ENCODE results near the gene C10orf71. TPM values are rescaled to one million over a fixed set of nuclear protein-coding genes. Genes with fewer than 3 reads are reported as not detected.

C10orf71 gene
- total and polyA plus RNA-seq, 2 donors (not counting 1 experiment from before 2014, with no cell fraction given) = not detected

DNA sequence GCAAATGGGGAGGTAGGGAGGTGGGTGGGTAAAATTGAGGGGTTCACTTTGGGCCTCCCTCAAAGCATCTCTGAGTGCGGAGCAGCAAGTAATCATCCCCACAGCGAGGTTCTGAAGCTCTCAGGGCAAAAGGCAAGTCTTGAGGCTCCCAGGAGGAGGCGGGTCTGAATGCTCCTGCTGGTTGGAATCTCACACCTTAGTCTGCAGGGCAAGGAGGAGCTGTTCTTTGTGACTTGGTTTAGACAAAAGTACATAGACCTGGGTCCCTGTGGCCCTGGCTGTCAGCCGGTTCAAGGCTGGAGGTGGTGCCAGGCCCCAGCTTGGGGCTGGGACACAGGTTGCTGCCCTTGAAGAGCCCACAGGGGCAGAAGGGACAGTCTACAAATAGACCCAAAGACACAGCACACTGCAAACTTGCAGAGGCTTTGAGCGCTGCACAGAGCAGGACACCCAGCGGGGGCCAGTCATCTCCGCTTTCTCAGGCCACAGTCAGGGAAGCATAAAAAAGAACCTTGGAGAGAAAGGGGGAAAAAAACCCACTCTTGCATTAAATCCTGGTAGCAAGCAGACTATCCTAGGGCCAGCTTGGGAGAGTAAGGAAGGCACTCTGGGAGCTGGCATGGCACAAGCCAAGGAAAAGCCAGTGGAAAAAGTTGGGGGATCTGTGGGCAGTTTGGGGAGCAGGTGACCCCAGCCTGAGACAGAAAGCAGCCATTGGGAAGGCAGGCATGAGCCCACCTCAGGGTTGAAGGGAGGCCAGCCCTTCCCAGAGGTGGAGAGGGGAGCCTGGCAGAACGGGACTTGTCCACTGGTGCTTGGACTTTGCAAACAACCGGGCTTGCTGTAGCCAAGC lies 926 bp upstream of the C10orf71 start:
- no peak overlapping the region for H3K27ac ChIP-seq (ENCODE audit: low read length in 2 of 2)
- TF ChIP-seq, protein P1, sequence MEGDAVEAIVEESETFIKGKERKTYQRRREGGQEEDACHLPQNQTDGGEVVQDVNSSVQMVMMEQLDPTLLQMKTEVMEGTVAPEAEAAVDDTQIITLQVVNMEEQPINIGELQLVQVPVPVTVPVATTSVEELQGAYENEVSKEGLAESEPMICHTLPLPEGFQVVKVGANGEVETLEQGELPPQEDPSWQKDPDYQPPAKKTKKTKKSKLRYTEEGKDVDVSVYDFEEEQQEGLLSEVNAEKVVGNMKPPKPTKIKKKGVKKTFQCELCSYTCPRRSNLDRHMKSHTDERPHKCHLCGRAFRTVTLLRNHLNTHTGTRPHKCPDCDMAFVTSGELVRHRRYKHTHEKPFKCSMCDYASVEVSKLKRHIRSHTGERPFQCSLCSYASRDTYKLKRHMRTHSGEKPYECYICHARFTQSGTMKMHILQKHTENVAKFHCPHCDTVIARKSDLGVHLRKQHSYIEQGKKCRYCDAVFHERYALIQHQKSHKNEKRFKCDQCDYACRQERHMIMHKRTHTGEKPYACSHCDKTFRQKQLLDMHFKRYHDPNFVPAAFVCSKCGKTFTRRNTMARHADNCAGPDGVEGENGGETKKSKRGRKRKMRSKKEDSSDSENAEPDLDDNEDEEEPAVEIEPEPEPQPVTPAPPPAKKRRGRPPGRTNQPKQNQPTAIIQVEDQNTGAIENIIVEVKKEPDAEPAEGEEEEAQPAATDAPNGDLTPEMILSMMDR (IDR thresholded peaks at IDR 0.05) = no peak
- TF ChIP-seq EZH2 (IDR thresholded peaks at IDR 0.05; ENCODE audit: borderline replicate concordance, insufficient read depth, low read depth, low read length, poor library complexity, severe bottlenecking) = no peak
- no peak overlapping the region for H3K4me2 ChIP-seq (replicated peaks; ENCODE audit: low read depth, low read length, poor library complexity, severe bottlenecking)
- no peak overlapping the region for H3K9ac ChIP-seq (ENCODE audit: low read length)
- H4K20me1 ChIP-seq (ENCODE audit: control insufficient read depth, insufficient read depth, low read length, poor library complexity, severe bottlenecking) = no peaks in the 10 kb centered on the region
- POLR2A ChIA-PET = no interaction called here
- CTCF ChIA-PET = no interaction called here
- H3K9me3 Mint-ChIP-seq (ENCODE audit: insufficient read depth) = no peaks in the 10 kb centered on the region
- peaks cover 26% of the 10 kb centered on the region for H3K4me1 Mint-ChIP-seq
- H3K36me3 ChIP-seq (replicated peaks in 1 of 2; ENCODE audit: control extremely low read depth in 1 of 2, control insufficient read depth in 1 of 2, extremely low read depth in 1 of 2, insufficient read depth in 2 of 2, low read length in 1 of 2) = no peaks in the 10 kb centered on the region
- no peaks in the 10 kb centered on the region for H3K79me2 ChIP-seq (ENCODE audit: control insufficient read depth, insufficient read depth, low read length)
- H3K27ac Mint-ChIP-seq = no peak overlapping the region
- H3K27me3 Mint-ChIP-seq = peaks cover 1% of the 10 kb centered on the region
- DNase-seq = no peak
- no peak overlapping the region for H2AFZ ChIP-seq (ENCODE audit: insufficient read depth, low read depth, low read length, poor library complexity, severe bottlenecking)
- peaks cover 0 to 4% (median 0%) of the 10 kb centered on the region in 3 donors for H3K9me3 ChIP-seq (ENCODE audit: control extremely low read depth in 1 of 3, control insufficient read depth in 2 of 3, insufficient read depth in 1 of 3, low read length in 2 of 3)
- intact Hi-C loops (cut with micrococcal nuclease) = no loop called here
- peaks cover 21 to 29% of the 10 kb centered on the region in 2 donors for H3K4me1 ChIP-seq (ENCODE audit: control insufficient read depth in 2 of 2, insufficient read depth in 2 of 2, low read length in 2 of 2)
- no peak overlapping the region for H3K4me3 Mint-ChIP-seq
- H3K4me3 ChIP-seq (ENCODE audit: control extremely low read depth in 1 of 5, extremely low read depth in 1 of 5, insufficient read depth in 1 of 5, low read depth in 2 of 5, low read length in 4 of 5) = no peak overlapping the region
- no peaks in the 10 kb centered on the region for H3K27me3 ChIP-seq (replicated peaks in 1 of 4; ENCODE audit: control extremely low read depth in 1 of 4, control insufficient read depth in 3 of 4, insufficient read depth in 4 of 4, low read length in 3 of 4)
- WGBS (ENCODE audit: insufficient coverage) = 97% methylated on average over 6 of the region's 9 CpGs
- no peak for ATAC-seq (ENCODE audit: low read depth)

DNA sequence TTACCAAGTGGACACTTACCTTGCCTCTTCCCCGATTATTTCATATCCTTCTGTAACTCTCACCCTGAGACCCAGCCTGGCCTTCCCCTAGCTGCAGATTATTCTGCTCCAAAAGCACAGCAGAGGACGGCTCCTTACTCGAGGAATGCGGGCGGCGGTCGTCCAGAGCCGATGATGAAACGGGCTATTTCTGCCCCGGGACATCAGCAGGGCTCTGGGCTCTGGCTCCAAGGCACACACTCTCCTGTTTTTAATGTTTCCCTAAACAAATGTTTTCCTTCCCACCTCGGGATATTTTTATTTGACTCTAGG lies 343 bp upstream of the C10orf71 start:
- intact Hi-C loops (cut with micrococcal nuclease) = no loop called here
- ChIA-PET CTCF (no interaction called here), POLR2A (no interaction called here)
- Histone ChIP-seq H3K36me3 (replicated peaks in 1 of 2; ENCODE audit: control extremely low read depth in 1 of 2, control insufficient read depth in 1 of 2, extremely low read depth in 1 of 2, insufficient read depth in 2 of 2, low read length in 1 of 2) (no peaks in the 10 kb centered on the region), H3K9ac (ENCODE audit: low read length) (no peak overlapping the region), H3K4me1 (ENCODE audit: control insufficient read depth in 2 of 2, insufficient read depth in 2 of 2, low read length in 2 of 2) (peaks cover 21 to 29% of the 10 kb centered on the region in 2 donors), H3K9me3 (ENCODE audit: control extremely low read depth in 1 of 3, control insufficient read depth in 2 of 3, insufficient read depth in 1 of 3, low read length in 2 of 3) (no peaks in the 10 kb centered on the region), H3K27me3 (replicated peaks in 1 of 4; ENCODE audit: control extremely low read depth in 1 of 4, control insufficient read depth in 3 of 4, insufficient read depth in 4 of 4, low read length in 3 of 4) (no peaks in the 10 kb centered on the region), H3K4me3 (ENCODE audit: control extremely low read depth in 1 of 5, extremely low read depth in 1 of 5, insufficient read depth in 1 of 5, low read depth in 2 of 5, low read length in 4 of 5) (no peak overlapping the region), H2AFZ (ENCODE audit: insufficient read depth, low read depth, low read length, poor library complexity, severe bottlenecking) (no peak overlapping the region), H3K4me2 (replicated peaks; ENCODE audit: low read depth, low read length, poor library complexity, severe bottlenecking) (no peak overlapping the region), H3K27ac (ENCODE audit: low read length in 2 of 2) (no peak overlapping the region), H3K79me2 (ENCODE audit: control insufficient read depth, insufficient read depth, low read length) (no peaks in the 10 kb centered on the region), H4K20me1 (ENCODE audit: control insufficient read depth, insufficient read depth, low read length, poor library complexity, severe bottlenecking) (no peaks in the 10 kb centered on the region)
- ATAC-seq (ENCODE audit: low read depth) (no peak), DNase-seq (no peak)
- Mint-ChIP-seq H3K9me3 (ENCODE audit: insufficient read depth) (no peaks in the 10 kb centered on the region), H3K4me1 (peaks cover 26% of the 10 kb centered on the region), H3K4me3 (no peak overlapping the region), H3K27ac (peak overlapping the region; percentile 34), H3K27me3 (no peaks in the 10 kb centered on the region)
- TF ChIP-seq EZH2 (IDR thresholded peaks at IDR 0.05; ENCODE audit: borderline replicate concordance, insufficient read depth, low read depth, low read length, poor library complexity, severe bottlenecking) = no peak
- TF ChIP-seq, protein P1 (IDR thresholded peaks at IDR 0.05) = no peak
- WGBS (ENCODE audit: insufficient coverage) = 95% methylated on average over 10 of the region's 11 CpGs
